Measurements from ENCODE around the gene PHF19.

The PHF19 gene

DNA sequence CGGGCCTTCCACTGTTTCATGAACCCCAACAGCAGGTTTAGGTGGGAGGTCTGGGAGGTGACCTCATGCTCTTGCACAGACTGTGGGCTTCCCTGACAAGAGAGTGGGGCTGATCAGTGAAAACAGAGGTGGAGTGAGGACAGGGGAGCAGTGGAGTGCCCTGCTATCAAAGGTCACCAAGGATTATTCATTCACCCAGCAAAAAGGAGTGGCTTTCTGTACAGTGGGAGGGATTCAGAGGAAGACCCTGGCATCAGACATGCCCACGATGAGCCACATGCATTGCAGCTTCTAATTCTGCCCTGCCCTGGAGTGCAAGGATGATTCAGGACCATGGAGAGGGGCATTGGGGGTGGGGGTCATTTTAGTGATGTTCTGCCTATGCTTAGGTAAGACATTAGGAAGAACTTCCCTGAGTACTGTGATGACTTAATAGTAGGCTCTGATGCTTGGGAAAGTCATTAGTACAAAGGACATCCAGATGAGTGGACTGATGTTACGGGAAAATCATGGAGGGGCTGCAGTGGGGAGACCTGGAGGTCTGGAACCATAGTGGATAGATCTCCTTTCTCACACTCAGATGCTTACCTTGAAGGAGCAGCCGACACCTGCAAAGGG is 36.8 kb upstream of the PHF19 start:
- DNase-seq (ENCODE audit: low read depth in 2 of 2), result no peak

GRCh38 chr9:120912958-120913646 is 36.1 kb upstream of the PHF19 start:
- no peak for DNase-seq (ENCODE audit: low read depth in 2 of 2)

GRCh38 chr9:120911295-120911837 is 34.4 kb upstream of the PHF19 start:
- DNase-seq (ENCODE audit: low read depth in 2 of 2), result no peak

DNA sequence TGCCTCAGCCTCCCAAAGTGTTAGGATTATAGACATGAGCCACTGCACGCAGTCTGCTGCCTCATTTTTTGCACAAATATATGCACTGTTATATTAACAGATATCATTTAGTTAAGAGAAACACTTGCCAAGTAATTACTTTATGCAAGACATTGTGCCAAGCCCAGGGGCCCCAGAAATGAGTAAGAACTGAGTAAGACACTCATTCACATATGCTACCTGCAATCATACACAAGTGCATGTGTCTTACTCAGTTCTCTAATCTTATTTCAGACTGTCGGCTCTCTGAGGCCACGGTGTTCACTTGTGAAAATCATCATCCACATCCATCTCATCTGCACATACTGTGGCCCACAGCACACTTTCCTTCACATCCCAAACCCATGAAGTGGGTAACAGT is 33.7 kb upstream of the PHF19 start:
- DNase-seq (ENCODE audit: low read depth in 2 of 2), result no peak

DNA sequence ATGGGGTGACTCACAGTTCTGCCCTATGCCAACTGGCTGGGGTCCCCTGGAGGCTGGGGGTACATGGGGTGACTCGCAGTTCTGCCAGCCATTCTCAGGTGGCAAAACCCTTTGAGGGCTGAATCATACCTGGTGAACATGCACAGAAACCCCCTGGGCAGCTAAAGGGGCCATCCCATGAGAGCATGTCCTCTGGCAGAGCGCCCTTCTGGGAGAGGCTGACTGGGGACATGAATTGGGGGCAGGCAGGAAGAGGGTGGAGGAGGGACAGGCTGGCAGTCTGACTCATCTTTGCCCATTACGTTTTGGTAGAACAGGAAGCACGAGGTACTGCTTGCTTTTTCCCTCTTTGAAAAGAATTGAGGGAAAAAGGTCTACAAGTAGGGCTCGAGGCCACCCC is 32.9 kb upstream of the PHF19 start:
- DNase-seq (ENCODE audit: low read depth in 2 of 2), result no peak

DNA sequence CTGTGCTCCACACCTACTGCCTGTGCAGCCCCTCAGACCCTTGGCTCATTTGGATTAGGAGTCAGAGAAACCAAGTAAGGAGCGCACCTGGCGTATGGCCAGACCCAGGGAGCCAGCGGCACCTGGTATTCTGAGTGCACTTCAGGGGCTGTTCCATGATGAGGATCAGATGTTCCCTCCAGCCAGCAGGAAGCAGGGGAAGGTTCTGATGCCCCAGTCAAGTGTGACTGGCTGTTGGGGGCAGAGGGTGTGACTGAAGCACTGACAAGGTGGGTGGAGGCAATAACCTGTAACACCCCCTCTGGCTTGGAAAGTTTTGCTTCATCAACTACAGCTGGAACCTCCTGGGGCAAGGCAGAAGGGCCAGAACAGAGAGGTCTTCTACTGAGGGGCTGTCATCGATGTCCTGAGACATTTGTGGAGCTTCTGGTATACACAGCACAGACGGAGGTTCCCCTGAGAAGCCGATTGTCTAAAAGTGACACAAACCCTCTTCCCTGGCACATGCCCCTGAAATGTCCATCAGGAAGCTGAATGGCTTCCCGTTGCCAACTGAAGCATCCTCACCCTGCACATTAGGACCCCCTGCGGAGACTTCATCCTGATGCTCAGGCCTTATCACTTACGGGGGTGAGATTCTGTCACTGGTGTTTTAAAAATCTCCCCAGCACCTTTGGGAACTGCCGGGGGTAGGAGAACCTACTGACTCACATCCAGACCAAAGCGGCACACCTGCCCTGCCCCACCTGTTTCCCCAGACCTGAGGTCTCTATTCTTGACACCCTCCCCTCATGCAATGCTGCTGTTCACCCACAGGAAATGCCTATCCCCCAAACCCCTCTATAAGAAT is 28.6 kb upstream of the PHF19 start:
- no peak for DNase-seq (ENCODE audit: low read depth in 2 of 2)

GRCh38 chr9:120904978-120905301 is 28.0 kb upstream of the PHF19 start:
- no peak for DNase-seq (ENCODE audit: low read depth in 2 of 2)

GRCh38 chr9:120904061-120904977 is 27.3 kb upstream of the PHF19 start:
- no peak for DNase-seq (ENCODE audit: low read depth in 2 of 2)

DNA sequence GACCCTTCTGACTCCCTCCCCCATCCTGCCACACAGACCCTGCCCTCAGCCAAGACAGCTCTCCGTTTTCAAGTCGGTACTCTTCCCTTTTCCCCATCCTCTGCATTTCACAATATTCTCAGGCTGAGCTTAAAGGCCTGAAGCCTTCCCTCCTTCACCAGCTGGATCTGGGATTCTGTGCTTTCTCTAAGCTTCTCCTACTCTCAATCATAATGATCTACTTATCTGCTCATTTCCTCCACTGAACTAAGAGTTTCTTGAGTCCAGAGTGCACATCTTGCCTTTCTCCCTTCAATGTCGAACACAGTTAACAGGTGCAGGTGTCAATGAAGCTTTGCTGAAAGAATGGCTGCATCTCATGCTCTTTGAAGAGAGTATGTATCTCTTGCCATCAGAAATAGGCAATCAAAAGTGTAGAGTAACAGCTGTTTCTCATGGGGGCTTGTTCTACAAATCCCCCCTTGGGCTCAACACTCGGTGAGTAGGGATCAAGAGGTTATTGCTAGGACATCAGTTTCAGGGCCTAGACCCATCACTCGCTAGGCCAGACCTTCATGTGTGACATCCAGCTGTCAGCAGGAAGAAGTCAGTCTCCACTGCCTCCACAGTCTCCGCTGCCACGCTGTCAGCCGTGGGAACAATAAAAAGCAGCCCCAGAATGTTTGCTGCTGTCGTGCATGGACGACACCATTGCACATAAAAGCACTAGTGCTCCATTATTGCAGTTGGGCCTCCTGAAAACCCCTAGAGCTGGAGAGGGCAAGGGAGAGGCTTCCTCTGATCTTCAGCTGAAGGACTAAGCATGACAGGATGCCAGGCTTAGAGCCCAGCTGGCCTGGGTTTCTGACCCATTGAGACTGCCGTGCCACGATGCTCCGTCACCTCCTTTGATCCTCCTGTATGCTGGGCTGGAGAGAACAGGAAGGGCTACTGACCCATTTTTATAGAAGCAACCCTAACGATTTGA is 25.9 kb upstream of the PHF19 start:
- DNase-seq (ENCODE audit: low read depth in 2 of 2), result no peak

DNA sequence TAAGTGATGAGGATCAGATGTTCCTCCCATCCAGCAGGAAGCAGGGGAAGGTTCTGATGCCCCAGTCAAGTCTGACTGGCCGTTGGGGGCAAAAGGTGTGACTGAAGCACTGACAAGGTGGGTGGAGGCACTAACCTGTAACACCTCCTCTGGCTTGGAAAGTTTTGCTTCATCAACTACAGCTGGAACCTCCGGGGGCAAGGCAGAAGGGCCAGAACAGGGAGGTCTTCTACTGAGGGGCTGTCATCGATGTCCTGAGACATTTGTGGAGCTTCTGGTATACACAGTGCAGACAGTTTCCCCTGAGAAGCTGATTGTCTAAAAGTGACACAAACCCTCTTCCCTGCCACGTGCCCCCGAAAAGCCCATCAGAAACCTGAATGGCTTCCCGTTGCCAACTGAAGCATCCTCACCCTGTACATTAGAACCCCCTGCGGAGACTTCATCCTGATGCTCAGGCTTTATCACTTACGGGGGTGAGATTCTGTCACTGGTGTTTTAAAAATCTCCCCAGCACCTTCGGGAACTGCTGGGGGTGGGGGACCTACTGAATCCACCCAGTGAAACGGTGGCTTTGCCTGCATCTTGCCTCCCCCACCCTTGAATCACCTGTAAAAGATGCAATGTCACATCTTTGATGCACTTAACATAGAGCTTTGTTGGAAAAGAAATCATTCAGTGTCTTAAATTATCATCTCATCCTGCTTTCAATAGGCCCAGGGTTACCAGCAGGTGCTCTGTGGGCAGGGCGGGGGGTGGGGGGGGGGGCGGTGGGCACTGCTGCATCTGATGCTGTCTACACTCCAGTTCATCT is 25.0 kb upstream of the PHF19 start:
- no peak for DNase-seq (ENCODE audit: low read depth in 2 of 2)

DNA sequence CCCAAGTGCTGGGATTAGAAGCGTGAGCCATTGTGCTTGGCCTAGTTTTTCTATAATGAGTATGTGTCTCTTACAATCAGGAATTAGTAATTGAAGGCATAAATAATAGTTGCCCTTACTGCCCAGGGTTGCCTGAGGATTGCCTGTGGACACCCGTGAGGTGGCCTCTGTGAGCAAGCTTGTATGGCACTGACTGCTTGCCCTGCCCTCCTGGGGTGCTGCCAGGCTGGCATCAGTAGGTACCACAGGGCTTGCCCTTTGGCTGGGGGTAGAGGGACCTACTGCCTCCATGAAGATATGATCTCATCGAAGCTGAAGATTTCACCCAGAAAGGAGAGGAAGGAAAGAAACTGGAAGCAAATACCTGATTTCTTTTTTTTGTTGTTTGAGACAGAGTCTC is 23.8 kb upstream of the PHF19 start:
- no peak for DNase-seq (ENCODE audit: low read depth in 2 of 2)

DNA sequence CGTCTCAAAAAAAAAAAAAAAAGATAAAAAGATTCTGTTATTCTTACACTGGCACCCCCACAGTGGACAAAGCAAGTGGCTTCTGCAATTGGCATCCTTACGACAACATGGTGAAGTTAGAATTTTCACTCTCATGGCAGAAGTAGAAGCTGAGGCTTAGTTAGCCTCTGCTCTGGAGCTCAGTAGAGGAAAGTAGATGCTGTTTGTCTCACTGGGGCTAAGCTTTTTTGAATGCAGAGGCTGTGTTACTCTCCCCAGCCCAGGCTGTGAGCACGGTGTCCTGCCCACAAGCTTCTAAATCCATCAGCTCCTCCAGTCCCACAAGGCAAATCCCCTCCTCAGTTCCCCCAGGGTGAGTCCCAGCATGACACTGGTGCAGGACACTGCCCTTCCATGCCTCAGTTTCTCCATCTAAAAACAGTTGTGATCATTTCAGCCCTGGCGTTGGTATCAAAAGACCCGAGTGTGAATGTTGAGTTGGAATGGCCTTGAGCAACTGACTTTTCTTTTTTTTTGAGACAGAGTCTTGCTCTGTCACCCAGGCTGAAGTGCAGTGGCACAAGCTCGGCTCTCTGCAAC is 22.6 kb upstream of the PHF19 start:
- no peak for DNase-seq (ENCODE audit: low read depth in 2 of 2)

DNA sequence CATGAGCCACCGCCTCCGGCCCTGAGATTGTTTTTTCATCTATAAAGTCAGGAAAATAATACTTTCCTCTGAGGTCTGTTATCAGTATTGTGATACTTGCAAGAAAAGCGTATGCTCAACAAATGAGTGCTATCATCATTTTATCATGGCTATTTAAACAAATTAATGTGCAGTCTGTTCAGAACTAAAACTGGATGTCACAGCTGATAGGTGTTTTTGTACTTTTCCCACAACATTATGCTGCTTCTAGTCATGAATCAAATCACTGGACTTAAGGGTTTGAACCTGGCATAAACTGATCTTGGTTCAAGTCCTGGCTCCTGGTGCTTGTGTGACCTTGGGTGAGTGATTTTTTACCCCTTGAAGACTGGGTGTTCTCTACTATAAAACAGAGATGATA is 21.4 kb upstream of the PHF19 start:
- DNase-seq (ENCODE audit: low read depth in 2 of 2), result no peak

DNA sequence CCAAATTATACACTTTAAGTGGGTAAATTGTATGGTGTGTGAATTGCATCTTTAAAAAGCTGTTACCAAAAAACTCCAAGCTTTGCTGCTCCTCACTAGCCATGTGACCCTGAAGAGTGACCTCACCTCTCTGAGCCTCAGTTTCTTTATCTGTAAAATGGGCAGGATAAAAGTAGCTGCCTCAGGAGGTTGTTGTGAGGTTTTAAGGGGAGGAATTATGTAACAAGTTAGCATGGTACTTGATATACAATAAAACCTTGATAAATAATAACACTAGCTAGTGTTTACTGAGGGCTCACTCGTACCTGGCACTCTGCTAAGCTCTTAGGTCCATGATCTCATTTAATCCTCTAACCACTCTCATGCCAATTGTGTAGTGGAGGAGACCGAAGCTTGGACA is 19.0 kb upstream of the PHF19 start:
- no peak for DNase-seq (ENCODE audit: low read depth in 2 of 2)

DNA sequence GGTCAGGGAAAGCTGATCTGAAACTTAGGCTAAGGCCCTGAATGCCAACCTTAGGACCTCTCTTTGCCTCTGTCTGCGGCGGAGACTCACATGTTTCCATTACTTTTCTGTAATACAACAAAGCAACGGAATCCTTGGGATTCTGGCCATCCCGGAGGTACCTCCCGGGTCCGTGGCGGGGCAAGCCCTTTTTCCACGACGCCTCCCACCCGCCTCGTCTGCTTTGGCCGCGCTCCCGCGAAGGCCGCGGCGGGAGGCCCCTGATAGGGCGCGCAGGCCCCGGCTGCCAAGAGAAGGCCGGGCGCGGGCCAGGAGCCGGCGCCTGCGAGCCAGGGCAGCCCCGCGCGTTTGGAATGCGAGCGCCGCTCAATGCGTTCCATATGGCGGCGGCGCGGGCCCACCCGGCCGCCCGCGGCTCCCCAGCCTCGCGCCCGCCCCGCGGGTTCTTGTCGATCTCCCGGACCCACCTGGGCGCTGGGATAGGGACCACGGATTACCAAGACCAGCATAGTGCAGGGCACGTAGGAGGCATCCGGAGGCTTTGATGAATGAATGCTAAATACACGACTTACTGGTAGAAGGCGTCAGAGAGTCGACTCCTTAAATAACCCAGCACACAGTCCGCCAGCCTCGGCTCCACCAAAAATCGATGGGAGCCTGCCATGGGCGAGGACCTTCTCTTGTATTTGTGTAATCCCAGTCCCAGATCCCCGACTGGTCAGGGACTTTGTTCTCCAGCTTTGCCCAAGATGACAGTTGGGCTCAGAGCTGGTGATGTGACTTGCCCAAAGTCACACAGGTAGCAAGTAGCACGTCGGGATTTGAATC is 17.5 kb upstream of the PHF19 start:
- no peak for DNase-seq (ENCODE audit: low read depth in 2 of 2)

- DNase-seq (ENCODE audit: low read depth in 2 of 2), result no peak
These were observed 16.8 kb upstream of the PHF19 start for GRCh38 chr9:120893611-120894307.

DNA sequence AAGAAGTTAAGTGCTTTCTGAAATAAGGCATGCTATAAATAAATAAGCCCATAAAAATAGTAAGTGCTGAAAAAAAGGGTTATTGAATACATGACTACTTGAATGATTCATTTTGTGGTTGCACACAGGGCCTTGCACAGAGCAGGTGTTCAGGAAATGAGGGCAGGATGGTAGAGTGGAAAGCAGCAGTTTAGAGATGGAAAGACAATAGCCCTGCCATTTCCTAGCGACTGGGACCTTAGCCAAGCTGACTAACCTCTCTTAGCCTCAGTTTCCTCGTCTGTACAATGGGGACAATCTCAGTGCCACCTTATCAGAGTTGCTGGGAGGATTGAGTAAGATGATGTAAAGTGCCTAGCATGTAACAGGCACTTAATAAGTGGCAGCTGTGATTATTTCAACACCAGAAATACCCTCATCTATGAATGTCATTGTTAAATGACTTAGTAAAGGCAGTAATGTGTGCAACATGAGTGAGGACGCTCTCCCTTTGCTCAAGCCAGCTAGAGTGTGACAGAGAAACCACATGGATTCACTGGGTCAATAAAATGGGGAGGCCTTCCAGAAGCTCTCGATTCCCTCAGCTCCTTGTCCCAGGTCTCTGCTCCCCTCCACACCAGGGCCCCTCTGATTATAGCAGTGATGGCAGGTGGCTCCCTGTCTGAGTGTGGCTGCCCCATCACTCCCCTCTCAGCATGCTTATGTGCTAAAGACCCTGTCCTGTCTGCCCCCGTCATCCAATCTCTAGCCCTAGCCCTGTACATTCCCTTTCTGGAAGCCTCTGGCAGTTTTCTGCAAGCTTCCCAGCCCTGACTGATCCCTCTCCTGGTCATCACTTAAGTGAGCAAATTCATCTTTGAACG is 16.0 kb upstream of the PHF19 start:
- no peak for DNase-seq (ENCODE audit: low read depth in 2 of 2)

Data from stimulated activated CD4-positive, alpha-beta T cell treated with anti-CD3 and anti-CD28 coated beads, Interleukin-1b, Interleukin-23, amount 100 ng/mL, for 1 hour (primary cell).